Activated naive CD8-positive, alpha-beta T cell treated with anti-CD3 and anti-CD28 coated beads, Interleukin-2, amount 50 U/mL, for 24 hours (primary cell): Measurements from ENCODE around the gene GRM7.

Experiments
- ATAC-seq: fragments of 150-1000 bp; cut with Tn5 transposase; one replicate; pipeline ENCODE4 v1.10.0; 2021
- DNase-seq: peaks from one replicate; pipeline ENCODE4 v3.0.0; 2021
- H3K27ac Mint-ChIP-seq: one replicate; pipeline ENCODE4 v1.8.0; 2021; ENCODE audit warnings: mild to moderate bottlenecking, mixed read lengths
- H3K27me3 Mint-ChIP-seq: one replicate; pipeline ENCODE4 v1.8.0; 2021; ENCODE audit warnings: mixed read lengths
- H3K36me3 Mint-ChIP-seq: one replicate; pipeline ENCODE4 v1.8.0; 2021; ENCODE audit warnings: low read depth, mixed read lengths
- H3K4me1 Mint-ChIP-seq: one replicate; pipeline ENCODE4 v1.8.0; 2021; ENCODE audit warnings: mixed read lengths
- H3K4me3 Mint-ChIP-seq: one replicate; pipeline ENCODE4 v1.8.0; 2021; ENCODE audit warnings: mild to moderate bottlenecking, moderate library complexity, mixed read lengths
- H3K9me3 Mint-ChIP-seq: one replicate; pipeline ENCODE4 v1.8.0; 2021; ENCODE audit warnings: mixed read lengths

Gene GRM7

DNA sequence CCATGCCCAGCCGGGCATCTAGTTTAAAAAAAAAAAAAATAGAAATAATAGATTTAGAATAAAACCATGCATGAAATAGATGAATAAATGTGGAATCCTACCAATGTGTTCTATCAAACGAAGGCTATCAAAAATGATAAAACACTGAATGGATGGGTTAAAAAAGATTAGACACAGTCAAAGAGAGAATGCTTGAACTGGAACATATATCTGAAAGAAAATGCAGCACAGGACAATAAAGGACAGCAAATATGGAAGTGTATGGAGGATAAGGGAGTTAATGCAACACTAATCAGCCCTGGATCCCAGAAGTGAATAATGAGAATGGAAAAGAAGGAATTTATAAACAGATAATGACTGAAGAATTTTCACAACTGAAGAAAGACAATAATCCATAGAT, 571.7 kb downstream of the GRM7 start:
- no peaks in the 10 kb centered on the region for H3K4me1 Mint-ChIP-seq
- H3K27ac Mint-ChIP-seq: no peak overlapping the region
- H3K27me3 Mint-ChIP-seq: no peaks in the 10 kb centered on the region
- DNase-seq (no peak), ATAC-seq (no peak)
- no peaks in the 10 kb centered on the region for H3K36me3 Mint-ChIP-seq
- H3K4me3 Mint-ChIP-seq: no peak overlapping the region
- H3K9me3 Mint-ChIP-seq: peaks cover 5% of the 10 kb centered on the region

DNA sequence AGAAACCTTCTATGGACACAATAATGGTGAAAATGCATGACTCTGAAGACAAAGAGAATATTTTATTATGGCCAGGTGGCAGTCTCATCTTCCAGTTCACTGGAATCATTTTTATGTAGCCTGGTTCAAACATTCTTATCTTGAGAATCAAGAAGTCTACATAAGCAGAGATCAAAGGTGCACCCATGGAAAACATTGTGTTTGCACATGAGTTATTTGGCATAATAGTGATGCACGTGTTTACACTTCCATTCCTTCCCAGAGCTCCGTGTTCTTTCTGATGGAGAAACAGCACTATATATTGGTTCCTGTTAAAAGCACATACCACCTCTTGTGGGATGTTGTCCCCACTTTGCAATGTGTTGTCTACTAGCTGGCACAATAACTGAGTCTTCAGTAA, 572.2 kb downstream of the GRM7 start:
- Mint-ChIP-seq H3K4me3 (no peak overlapping the region), H3K36me3 (no peaks in the 10 kb centered on the region), H3K4me1 (no peaks in the 10 kb centered on the region), H3K27me3 (no peaks in the 10 kb centered on the region), H3K9me3 (peaks cover 8% of the 10 kb centered on the region), H3K27ac (no peak overlapping the region)
- DNase-seq (no peak), ATAC-seq (no peak)

DNA sequence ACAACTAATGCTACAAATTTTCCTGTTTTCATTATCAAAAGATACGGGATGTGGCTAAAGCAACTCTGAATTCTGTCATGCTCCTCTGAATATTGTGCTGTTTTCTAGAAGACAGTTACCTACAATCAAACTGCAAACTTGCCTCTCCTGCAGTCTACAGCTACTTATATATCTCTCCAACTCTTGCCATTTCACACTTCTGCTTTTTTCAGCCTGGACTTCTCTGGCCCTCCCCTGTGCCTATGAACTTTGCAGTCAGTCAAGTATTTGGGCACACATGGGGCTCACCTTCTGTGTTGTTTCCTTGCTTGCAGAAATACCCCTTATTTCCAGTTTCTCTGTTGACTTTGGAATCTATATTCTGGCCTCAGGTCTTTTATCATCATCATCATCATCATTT, 575.6 kb downstream of the GRM7 start:
- DNase-seq (no peak), ATAC-seq (no peak)
- Mint-ChIP-seq H3K9me3 (peaks cover 11% of the 10 kb centered on the region), H3K36me3 (no peaks in the 10 kb centered on the region), H3K27ac (no peak overlapping the region), H3K4me3 (no peak overlapping the region), H3K27me3 (no peaks in the 10 kb centered on the region), H3K4me1 (no peaks in the 10 kb centered on the region)

DNA sequence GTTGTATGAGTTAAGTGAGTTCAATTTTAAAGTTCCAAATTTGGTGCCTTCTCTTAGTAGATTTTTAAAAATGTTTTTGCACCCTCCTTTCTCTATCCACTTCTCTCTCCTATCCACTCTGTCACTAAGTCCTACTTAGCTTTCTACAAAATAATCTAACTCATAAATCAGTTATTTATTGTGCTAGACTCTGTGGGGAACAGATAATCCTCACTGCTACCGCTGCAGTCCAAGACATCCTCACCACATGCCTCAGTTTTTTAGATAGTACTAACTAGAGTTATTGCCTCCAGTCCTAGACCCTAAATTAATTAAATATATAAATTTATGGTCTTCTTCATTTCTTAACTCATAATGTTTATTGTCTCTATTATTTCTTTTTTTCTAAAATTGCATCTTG, 576.3 kb downstream of the GRM7 start:
- peaks cover 11% of the 10 kb centered on the region for H3K9me3 Mint-ChIP-seq
- no peak for ATAC-seq

DNA sequence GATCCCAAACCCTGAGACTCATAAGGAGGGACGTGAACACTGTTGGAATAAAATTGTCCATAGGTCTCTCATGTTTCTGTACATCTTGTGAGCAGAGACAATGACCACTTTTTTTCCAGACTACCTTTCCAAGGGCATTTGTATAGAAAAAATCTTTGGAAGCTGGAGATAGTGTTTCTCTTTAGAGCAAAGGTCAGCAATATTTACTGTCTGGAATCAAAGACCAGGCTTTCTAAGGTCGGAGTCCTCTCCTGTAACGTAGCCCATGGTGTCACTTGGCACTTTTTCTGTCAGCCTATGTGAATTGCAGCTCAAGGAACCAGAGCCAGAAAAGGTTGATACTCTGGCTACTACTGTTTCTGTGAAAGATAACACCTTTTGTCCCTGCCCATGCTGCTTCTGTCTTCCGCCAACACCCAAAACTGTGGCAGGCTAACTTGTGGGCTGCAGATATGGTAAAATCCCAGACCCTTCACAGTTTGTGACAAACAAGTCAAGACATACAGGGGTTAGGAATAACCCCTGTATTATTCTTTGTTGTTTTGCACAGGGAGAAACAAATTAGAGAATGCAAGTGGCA, 578.3 kb downstream of the GRM7 start:
- no peaks in the 10 kb centered on the region for H3K36me3 Mint-ChIP-seq
- H3K27ac Mint-ChIP-seq: no peak overlapping the region
- no peak overlapping the region for H3K4me3 Mint-ChIP-seq
- H3K27me3 Mint-ChIP-seq: no peaks in the 10 kb centered on the region
- ATAC-seq (no peak), DNase-seq (no peak)
- no peaks in the 10 kb centered on the region for H3K4me1 Mint-ChIP-seq
- H3K9me3 Mint-ChIP-seq: peaks cover 6% of the 10 kb centered on the region

More for the DNA sequence above, 576.3 kb downstream of the GRM7 start:
- no peak for DNase-seq
- Mint-ChIP-seq H3K36me3 (no peaks in the 10 kb centered on the region), H3K27me3 (no peaks in the 10 kb centered on the region), H3K4me1 (no peaks in the 10 kb centered on the region), H3K4me3 (no peak overlapping the region), H3K27ac (no peak overlapping the region)

DNA sequence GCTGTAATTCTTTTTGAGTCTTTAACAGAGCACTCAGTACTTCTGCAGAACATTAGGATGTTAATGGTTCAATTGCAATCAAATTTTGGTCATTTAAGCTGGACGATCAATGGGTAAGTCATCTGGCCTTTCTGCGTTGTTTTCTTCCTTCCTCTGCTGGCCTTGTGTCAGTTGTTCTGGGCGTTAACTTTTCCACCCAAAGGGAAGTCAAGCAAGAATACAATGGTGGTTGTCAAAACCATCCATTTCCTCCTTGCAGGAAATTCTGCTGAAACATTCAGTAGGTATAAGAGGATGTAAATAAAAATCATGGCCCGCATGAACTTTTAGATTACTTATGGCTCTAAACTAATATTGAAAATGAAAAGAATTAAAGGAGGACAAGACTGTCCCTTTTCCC, 584.0 kb downstream of the GRM7 start:
- no peaks in the 10 kb centered on the region for H3K27me3 Mint-ChIP-seq
- ATAC-seq (no peak), DNase-seq (no peak)
- no peak overlapping the region for H3K4me3 Mint-ChIP-seq
- peaks cover 17% of the 10 kb centered on the region for H3K9me3 Mint-ChIP-seq
- H3K4me1 Mint-ChIP-seq: no peaks in the 10 kb centered on the region
- no peak overlapping the region for H3K27ac Mint-ChIP-seq
- H3K36me3 Mint-ChIP-seq: no peaks in the 10 kb centered on the region

DNA sequence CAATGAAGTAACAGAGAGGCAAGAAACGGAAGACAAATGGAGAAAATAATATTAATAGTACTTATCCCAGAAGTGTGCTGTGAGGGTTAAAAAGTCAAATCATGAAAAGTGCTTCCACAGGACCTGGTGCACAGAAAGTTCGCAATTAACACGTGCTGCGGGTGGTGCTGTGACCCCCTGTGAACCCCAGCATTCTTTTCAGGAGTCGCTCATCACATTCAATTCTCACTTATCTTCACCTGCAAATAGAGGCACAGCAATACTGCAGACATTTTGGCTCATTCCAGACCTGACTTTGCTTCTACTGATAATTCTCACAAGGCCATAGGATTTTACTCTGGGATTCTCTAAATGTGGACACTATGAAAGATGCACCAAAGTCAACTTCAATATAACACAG, 584.4 kb downstream of the GRM7 start:
- Mint-ChIP-seq H3K4me3 (no peak overlapping the region), H3K9me3 (peaks cover 17% of the 10 kb centered on the region), H3K4me1 (no peaks in the 10 kb centered on the region), H3K27ac (no peak overlapping the region), H3K27me3 (no peaks in the 10 kb centered on the region), H3K36me3 (no peaks in the 10 kb centered on the region)
- ATAC-seq: no peak
- DNase-seq: no peak

DNA sequence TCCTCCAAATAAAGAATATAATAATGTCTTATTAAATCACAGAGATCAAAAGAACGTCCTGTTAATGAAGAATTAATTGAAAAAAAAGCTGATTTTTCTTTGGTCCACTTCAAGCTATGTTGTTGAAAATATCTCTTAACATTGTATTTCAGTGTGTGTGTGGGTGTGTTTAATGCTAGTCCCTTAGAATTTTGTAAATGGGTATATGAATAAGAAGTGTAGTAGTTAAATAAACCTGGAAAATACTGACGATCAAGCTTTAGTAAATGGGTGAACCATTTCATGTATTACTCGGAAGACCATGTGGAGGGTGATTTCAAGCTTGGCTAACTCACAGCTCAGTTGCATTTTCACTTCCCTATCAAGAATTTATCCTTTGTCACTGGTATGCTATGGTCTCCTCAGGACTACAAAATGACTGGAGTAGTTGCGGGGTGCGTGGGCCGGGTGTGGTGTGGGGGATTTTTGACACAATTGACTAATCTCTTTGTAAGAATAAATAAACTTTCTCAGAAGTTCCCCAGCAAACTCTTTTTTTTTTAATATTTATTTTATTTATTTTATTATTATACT, 586.4 kb downstream of the GRM7 start:
- no peak overlapping the region for H3K27ac Mint-ChIP-seq
- DNase-seq (no peak), ATAC-seq (no peak)
- H3K4me1 Mint-ChIP-seq: no peaks in the 10 kb centered on the region
- no peaks in the 10 kb centered on the region for H3K36me3 Mint-ChIP-seq
- peaks cover 17% of the 10 kb centered on the region for H3K9me3 Mint-ChIP-seq
- H3K4me3 Mint-ChIP-seq: no peak overlapping the region
- no peaks in the 10 kb centered on the region for H3K27me3 Mint-ChIP-seq

DNA sequence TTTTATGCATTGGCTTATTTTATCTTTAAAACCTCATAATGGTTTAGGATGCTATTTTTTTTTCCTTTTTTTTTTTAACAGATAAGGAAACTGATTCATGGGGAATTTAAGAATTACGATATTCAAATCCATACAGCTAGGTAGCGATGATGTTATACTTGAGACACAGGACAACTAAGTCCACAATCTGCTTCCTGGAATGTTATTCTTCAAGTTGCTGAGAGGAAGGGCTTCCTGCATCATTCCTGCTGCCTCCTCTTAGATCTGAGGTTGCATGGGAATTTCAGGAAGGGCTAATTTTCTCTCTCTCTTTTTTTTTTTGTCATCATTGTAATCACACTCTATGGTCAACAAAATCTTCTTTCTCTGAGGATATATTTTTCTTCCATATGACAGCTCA, 595.5 kb downstream of the GRM7 start:
- no peak for DNase-seq
- no peak for ATAC-seq
- no peak overlapping the region for H3K4me3 Mint-ChIP-seq
- no peak overlapping the region for H3K27ac Mint-ChIP-seq
- no peaks in the 10 kb centered on the region for H3K36me3 Mint-ChIP-seq
- H3K27me3 Mint-ChIP-seq: no peaks in the 10 kb centered on the region
- no peaks in the 10 kb centered on the region for H3K9me3 Mint-ChIP-seq
- no peaks in the 10 kb centered on the region for H3K4me1 Mint-ChIP-seq

DNA sequence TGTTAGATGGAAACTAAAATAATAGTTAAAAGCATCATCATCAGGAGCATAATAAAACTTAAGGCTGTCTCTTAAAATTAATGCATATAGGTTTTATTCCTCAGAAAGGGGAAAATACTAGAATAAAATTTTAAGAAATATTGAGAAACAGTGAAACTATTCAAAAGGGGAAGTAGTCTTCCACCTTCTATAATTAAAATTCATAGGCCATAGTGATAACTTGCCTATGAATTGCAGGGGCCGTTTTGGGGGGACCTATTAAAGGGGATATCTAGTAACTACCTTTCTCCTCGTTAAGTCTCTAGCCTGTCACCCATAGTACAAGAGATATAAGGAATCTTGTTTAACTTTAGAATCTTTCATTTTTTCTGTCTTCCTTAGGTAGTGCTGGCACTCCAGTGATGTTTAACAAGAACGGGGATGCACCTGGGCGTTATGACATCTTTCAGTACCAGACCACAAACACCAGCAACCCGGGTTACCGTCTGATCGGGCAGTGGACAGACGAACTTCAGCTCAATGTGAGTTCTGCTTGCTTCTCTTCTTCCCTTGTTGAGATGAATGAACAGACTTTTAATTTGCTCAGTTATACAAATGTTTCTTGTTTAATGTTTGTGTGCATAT, 600.4 kb downstream of the GRM7 start:
- H3K27ac Mint-ChIP-seq: no peak overlapping the region
- no peak for DNase-seq
- H3K9me3 Mint-ChIP-seq: no peaks in the 10 kb centered on the region
- no peaks in the 10 kb centered on the region for H3K27me3 Mint-ChIP-seq
- no peaks in the 10 kb centered on the region for H3K4me1 Mint-ChIP-seq
- H3K36me3 Mint-ChIP-seq: no peaks in the 10 kb centered on the region
- ATAC-seq: no peak
- H3K4me3 Mint-ChIP-seq: no peak overlapping the region

DNA sequence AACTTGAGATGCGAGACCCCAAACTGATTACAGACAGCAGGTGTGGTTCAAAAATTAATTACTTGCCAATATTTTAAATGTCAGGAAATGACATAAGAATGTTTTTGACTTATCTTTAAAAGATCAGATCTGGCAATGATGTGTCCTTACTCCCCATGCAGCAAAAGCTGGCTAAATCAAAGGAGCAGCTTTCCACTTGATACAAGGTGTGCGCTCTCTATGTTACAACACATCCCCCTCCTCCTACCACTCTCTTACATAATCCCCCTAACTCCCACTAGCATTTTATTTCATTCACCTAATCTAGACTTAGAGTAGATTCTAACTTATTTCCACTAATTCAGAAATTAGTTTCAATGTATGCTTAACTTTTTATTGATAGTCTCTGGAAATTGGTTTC, 609.0 kb downstream of the GRM7 start:
- ATAC-seq: no peak
- H3K4me1 Mint-ChIP-seq: no peaks in the 10 kb centered on the region

DNA sequence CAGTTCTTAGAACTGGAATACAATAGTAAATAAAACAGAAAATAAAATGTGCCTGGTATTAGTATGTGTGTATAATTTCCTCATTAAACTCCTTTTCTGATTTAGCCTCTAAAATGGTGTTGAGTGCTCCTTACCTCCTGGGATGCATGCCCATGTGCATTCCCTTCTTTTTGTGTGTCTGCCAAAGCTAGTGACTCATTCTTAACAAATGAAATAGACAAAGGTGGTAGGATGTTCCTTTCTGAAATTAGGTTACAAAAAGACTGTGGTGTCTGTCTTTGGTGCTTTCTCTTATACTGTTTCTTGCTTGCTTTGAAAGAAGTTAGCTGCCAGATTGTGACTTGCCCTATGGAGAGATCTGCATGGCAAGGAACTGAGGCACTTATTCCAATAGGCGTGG, 623.7 kb downstream of the GRM7 start:
- no peak overlapping the region for H3K4me3 Mint-ChIP-seq
- no peaks in the 10 kb centered on the region for H3K36me3 Mint-ChIP-seq
- ATAC-seq (no peak), DNase-seq (no peak)
- H3K9me3 Mint-ChIP-seq: peaks cover 3% of the 10 kb centered on the region
- no peak overlapping the region for H3K27ac Mint-ChIP-seq
- no peaks in the 10 kb centered on the region for H3K4me1 Mint-ChIP-seq
- H3K27me3 Mint-ChIP-seq: no peaks in the 10 kb centered on the region

More for the DNA sequence above, 609.0 kb downstream of the GRM7 start:
- no peak for DNase-seq
- Mint-ChIP-seq H3K27ac (no peak overlapping the region), H3K36me3 (no peaks in the 10 kb centered on the region), H3K4me3 (no peak overlapping the region), H3K27me3 (no peaks in the 10 kb centered on the region), H3K9me3 (peaks cover 3% of the 10 kb centered on the region)

DNA sequence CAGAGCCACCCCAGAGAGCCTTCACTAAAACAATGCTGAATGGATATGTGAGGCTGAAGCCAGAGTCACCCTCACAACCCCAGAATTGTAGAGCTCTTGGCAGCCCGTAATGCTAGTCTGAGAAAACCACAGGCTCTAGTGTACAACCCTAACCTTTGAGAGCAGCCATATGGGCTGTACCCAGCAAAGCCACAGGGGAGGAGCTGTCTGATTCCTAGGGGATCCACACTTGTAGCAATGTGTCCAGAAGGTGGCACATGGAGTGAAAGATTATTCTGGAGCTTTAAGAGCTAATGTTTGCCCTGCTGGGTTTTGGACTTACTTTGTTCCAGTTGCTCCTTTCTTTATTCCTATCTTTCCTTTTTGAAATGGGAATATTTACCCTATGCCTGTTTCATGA, 626.8 kb downstream of the GRM7 start:
- Mint-ChIP-seq H3K27me3 (no peaks in the 10 kb centered on the region), H3K9me3 (peaks cover 4% of the 10 kb centered on the region), H3K4me1 (no peaks in the 10 kb centered on the region), H3K4me3 (no peak overlapping the region), H3K27ac (no peak overlapping the region), H3K36me3 (no peaks in the 10 kb centered on the region)
- no peak for DNase-seq
- no peak for ATAC-seq

DNA sequence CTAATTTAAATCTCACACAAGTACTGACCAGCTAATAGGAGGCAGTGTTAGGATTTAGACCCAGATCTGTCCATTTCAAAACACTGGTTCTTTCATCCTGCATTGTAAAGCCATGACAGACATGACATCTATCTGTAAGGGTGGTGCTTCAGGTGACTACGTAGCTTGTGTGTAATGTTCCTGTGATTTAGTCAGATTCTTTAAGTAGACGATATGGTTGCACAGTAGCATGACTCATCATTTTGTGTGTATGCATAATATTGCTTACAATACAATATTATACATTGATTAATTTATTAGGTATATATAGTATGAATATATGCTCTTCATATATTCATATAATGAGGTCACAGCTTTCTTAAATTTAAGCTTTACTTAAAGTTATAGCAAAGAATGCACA, 628.5 kb downstream of the GRM7 start:
- no peak overlapping the region for H3K27ac Mint-ChIP-seq
- no peaks in the 10 kb centered on the region for H3K4me1 Mint-ChIP-seq
- H3K36me3 Mint-ChIP-seq: no peaks in the 10 kb centered on the region
- no peak for ATAC-seq
- DNase-seq: no peak
- H3K9me3 Mint-ChIP-seq: peaks cover 19% of the 10 kb centered on the region
- H3K4me3 Mint-ChIP-seq: no peak overlapping the region
- no peaks in the 10 kb centered on the region for H3K27me3 Mint-ChIP-seq

DNA sequence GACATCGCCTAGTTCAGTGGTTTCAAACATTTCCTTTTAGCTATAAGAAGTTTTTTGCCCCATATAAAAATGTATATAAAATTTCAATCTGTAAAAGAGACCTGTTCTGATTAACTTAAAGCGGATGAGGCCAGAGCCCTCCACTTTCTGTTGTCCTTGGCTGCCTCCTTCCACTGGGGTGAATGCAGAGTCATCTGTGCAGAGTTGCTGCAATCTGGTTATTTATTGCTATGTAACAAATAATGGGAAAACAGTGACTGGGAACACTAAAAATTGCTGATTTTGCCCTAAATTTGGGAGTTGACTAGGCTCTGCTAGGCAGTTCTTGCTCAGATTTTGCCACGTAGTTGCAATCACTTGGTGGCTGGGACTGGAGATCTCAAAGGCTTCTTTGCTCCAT, 637.8 kb downstream of the GRM7 start:
- Mint-ChIP-seq H3K4me3 (no peak overlapping the region), H3K27ac (no peak overlapping the region), H3K36me3 (no peaks in the 10 kb centered on the region), H3K27me3 (no peaks in the 10 kb centered on the region), H3K9me3 (peaks cover 16% of the 10 kb centered on the region), H3K4me1 (no peaks in the 10 kb centered on the region)
- DNase-seq: no peak
- no peak for ATAC-seq

DNA sequence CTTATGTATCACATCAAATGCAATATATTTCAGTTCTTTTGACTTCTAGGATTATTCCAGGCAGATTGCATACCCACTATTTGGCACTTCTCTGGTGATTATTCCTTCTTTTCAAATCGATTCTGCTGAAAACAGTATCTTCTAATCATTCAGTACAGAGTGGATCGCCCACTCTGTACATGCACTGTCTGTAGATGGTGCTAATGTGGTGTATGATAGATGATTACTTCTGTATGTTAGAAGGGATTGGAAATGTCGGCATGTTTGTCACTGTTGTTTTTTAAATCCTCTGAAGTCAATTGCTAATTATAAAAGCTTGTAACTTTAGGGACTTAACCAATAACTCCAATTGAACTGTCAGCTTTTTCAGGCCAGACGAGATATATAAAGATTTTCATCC, 642.5 kb downstream of the GRM7 start:
- no peaks in the 10 kb centered on the region for H3K4me1 Mint-ChIP-seq
- H3K9me3 Mint-ChIP-seq: peaks cover 4% of the 10 kb centered on the region
- no peaks in the 10 kb centered on the region for H3K27me3 Mint-ChIP-seq
- no peak overlapping the region for H3K4me3 Mint-ChIP-seq
- no peaks in the 10 kb centered on the region for H3K36me3 Mint-ChIP-seq
- H3K27ac Mint-ChIP-seq: no peak overlapping the region
- ATAC-seq: no peak
- no peak for DNase-seq
